GM12874 (cell line): ENCODE measurements around the gene KCNK1.

Source experiments
- CTCF ChIP-seq: IDR thresholded peaks from 2 replicates; pipeline ENCODE4 v1.5.1; 2011; ENCODE audit warnings: low read depth, mild to moderate bottlenecking, control low read depth, low read length, moderate library complexity; ENCODE audit not compliant: insufficient read depth

Gene KCNK1

GRCh38 chr1:233617025-233617424 lies 3.1 kb downstream of the KCNK1 start:
- TF ChIP-seq CTCF = no peak

- no peak for TF ChIP-seq CTCF
These were observed 6.2 kb downstream of the KCNK1 start for GRCh38 chr1:233620065-233620464.

- TF ChIP-seq CTCF = no peak
These were observed 8.0 kb downstream of the KCNK1 start for GRCh38 chr1:233621923-233622322.

- no peak for TF ChIP-seq CTCF
These were observed 10.4 kb downstream of the KCNK1 start for GRCh38 chr1:233624289-233624688.

- TF ChIP-seq CTCF = no peak
These were observed 11.2 kb downstream of the KCNK1 start for GRCh38 chr1:233625087-233625486.

- no peak for TF ChIP-seq CTCF
These were observed 11.6 kb downstream of the KCNK1 start for GRCh38 chr1:233625510-233625981.

GRCh38 chr1:233627376-233627775 lies 13.5 kb downstream of the KCNK1 start:
- TF ChIP-seq CTCF = no peak

- TF ChIP-seq CTCF = no peak
These were observed 13.9 kb downstream of the KCNK1 start for GRCh38 chr1:233627823-233628222.
